Activated CD8-positive, alpha-beta memory T cell treated with anti-CD3 and anti-CD28 coated beads for 1 hour (primary cell): ENCODE results near the gene SEL1L3.
"Not testable (repeated sequence)": the region's sequence is repeated elsewhere in the genome, so short reads cannot be mapped to it uniquely, and the experiment has no call there.

ENCODE experiments used
- DNase-seq, 2 donors: peaks; one replicate each; pipeline ENCODE4 v3.0.0-alpha.2; 2020; ENCODE audit warnings: low read depth in 1 of 2; ENCODE audit errors: extremely low read depth in 1 of 2

SEL1L3 gene

DNA sequence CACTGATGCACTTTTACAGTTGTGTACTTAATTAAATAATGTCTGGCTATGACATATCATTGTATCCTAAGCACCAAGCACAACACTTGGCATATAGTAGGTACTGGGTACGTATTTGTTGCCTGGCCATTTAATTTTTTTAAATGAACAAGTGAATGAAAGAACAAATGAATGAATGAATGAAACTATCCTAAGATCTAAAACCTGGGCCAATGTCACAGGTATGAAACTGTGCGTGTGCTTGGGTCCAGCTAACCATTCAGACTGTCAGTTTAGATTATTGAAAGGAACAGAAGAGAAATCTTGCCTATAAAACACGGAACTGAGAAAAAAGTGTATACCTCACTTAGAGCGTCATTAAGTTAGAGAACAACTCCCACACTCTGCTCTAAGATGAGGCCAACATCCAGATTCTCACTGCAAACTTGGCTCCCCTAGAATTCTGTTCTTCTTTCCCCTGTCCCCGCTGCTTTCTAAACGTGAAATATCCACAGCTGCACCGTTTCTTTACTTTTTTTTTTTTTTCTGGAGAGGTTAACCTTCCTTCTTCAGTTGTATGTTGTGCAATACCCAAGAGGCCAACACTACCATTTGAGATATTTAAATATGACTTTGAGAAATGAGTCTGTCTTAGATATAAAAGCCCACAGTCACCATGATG is 17.3 kb upstream of the SEL1L3 start:
- DNase-seq: no peak

DNA sequence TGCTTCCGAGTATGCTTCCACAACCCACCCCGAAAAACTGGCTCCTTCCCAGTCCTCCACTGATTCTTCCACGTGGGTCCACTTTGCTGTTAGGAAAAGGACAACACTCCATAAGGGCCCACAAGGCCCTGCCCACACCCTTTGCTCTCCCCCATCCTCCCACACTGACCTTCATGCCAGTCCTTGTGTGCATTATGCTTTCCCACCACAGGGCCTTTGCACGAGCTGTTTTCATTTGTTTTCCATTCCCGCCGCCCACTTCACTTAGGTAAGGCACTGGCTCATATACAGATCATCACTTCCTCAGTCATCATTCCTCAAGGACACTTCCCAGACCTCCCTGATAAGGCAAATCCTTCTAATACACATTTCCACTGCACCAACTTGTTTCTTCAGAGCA is 16.8 kb upstream of the SEL1L3 start:
- no peak for DNase-seq

DNA sequence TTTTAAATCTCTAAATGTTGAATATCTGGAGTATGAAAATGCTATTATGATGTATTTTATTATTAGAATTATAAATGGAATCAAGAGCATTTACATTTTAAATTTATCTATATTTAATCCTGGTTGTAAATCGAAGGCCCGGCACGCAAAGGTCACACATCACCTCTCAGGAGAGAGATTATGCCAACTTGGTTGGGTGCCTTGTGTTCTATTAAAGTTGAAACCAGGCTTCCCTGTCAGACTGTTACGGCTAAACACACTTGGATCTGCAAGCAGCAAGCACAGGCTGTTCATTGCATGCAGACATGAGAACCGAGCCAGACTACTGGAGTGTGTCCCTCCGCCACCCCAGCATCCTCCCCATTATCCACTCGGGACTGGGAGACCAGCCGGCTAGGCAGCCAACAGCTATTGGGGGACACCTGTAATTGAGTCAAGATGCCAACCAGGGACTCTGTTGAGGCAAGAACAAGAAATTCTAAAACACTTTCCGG is 16.4 kb upstream of the SEL1L3 start:
- DNase-seq: no peak

DNA sequence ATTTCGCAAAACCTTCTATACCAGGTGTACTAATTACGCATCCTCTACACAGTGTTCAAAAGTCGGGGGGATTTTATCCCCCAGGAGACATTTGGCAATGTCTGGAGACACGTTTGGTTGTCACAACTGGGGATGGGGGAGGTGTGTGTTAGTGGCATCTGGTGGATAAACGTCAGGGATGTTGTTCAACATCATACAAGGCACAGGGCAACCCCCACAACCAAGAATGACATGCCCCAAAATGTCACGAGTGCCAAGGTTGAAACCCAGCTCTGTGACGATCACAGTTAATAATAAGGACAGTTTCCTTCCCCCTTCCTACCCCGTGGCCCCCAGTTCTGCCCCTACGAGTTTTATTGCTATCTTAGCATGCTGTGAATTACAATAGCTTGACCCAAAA is 15.9 kb upstream of the SEL1L3 start:
- no peak for DNase-seq

DNA sequence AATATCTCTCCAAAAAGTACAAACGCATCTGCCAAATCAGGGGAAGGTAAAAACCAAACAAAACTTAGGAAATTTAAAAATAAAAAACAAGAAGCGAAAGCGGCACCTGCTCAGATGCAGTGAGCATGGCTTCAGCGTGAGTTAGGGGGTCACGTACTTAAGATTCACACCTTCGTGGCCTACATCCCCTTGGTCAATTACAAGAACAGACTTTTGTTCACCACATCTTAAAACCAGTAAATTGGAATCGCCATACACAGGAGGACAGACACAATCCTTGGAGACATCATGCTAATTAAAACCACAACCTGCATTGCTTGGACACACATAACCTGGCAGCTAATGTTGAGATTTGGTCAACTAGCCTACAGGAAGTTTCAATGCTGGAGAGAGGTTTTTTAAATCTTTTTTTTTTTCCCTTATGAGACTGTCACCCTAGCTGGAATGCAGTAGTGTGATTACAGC is 12.5 kb upstream of the SEL1L3 start:
- no peak for DNase-seq

DNA sequence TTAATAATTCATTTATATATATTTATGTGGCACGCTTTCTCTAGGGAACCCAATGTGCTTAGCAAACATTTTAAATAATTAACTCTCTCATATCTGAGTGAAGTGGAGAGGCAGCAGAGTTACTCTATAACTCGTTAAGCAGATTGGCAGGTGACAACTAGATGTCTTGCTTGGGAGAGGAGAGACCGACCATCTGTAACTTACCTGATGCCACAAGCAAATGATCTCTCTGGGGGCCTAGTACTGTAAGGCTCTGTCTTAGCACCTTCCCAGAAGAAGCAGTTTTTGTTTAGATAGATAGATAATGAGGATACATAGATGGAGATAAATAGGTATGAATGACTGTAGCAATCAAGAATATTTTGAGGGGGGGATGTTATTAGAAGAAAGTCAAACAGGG is 11.9 kb upstream of the SEL1L3 start:
- DNase-seq: no peak

DNA sequence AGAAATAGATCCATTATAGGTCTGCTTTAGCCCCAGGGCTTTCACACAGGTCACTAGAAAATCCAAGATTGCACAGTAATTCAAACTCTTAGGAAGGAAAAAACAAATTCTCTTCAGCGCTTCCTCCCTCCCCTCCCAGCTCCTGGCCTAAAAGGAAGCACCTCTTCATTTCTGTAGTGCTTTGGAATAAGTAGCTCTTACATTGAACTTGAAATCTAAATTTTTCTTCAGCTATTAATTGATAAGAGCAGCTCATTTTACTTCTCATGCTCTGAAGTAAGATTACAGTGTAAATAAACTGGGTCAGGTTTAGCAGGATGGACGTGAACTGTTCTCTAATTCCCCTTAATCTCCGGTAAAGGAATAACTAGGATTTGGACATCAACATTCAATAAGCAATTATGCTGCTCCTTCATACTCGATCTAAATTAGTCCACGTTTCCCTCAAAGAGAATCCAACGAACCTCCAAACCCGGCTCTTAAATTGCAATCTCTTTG is 10.9 kb upstream of the SEL1L3 start:
- no peak for DNase-seq

DNA sequence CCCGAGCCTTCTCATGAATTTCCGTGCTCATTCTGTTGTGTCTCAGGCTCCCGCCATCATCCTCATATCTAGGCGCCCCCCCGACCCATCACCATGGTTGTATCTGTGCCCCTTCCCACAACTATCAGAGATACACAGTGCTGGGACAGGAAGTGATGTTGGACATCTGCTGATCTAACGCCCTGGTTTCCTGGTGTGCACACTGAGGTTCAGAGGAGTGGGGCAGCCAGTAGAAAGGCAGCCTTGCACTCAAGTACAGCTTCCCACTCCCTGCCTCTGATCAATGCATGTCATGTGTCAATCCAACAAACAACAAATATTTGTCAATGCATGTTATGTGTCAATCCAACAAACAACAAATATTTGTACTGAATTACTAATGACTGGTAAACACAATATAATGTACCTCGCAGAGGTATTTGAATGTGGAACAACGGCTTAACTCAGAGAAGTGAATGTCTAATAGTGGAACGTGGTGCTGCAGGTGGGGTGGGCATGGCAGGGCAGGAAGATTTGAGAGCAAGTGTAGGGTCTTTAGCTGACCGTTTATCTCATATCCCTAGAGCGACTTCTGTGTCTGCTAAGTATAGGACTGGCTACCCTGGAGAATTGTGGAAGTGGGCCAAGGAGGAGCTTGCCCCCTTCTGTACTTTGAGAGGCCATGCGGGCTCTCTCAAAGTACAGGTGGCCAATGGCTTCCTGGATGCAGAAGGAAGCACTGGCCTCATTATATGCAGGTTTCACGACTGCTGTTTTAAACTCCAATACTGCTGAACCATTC is 10.3 kb upstream of the SEL1L3 start:
- DNase-seq: no peak

DNA sequence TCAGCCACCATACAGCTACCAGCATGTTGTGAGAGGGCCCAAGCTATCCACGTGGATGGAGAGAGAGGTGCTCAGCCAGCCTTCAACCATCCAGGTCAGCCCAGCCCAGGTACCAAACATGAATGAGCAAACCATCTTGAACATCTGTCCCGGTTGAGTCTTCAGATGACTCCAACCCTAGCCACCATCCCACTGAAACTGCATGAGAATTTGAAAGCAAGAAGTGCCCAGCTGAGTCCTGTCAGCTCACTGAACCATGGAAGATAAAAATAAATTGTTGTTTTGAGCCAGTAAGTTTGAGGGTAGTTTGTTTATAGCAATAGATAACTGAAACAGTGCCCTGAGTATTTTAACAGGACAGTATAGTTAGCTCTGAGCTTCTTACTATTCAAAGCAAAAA is 7.3 kb upstream of the SEL1L3 start:
- DNase-seq: no peak

DNA sequence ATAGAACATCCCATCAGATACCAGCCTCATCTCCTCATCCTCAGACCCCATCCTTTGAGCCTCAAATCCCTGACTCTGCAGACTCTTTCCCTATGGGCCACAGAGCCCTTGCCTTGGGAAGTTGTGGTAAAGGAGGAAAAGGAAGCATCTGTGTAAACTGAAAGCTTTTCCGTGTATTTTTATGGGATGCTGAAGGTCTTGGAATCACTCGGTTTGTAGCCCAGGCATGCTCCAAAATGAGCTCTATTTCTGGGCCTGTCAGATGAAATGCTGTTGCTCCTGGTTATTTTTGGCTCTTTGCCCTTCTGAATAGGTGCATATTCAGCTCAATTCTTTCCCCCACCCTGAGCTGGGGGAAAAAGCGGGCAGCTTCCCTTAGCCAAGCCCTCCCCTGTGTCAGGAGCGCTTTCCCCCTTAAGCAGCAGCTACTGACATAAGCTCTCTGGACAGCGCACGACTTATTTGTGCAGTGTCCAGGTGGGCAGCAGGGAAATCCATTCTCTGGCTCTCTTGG is 5.0 kb upstream of the SEL1L3 start:
- DNase-seq: no peak

DNA sequence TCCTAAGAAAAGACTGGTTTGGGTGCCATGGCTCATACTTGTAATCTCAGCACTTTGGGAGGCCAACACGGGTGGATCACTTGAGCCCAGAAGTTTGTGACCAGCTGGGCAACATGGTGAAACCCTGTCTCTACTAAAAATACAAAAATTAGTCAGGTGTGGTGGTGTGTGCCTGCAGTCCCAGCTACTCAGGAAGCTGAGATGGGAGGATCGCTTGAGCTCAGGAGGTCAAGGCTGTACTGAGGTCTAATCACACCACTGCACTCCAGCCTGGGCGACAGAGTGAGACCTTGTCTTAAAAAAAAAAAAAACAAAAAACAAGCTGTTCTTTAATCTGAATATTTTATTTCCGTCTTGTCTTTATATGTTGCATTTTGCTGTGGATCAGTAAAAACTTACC is 3.6 kb upstream of the SEL1L3 start:
- not testable (repeated sequence) for DNase-seq

DNA sequence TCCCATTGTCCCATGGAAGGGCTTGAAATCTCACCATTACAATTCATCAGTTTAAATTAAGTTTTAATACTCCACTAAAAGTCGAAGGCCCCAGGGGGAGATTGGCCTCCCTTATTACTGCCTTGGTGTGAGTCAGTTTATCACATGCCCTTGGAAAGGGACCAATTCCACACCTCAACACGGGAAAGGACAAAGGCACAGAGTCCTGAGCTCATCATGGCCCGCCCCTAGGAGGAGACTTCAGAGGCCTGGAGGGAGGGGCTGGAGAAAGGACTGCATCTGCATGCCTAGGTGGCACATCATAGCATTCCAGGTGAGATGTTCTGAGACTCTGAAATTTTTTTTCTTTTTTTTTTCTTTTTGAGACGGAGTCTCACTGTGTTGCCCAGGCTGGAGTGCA is 2.8 kb upstream of the SEL1L3 start:
- no peak for DNase-seq

DNA sequence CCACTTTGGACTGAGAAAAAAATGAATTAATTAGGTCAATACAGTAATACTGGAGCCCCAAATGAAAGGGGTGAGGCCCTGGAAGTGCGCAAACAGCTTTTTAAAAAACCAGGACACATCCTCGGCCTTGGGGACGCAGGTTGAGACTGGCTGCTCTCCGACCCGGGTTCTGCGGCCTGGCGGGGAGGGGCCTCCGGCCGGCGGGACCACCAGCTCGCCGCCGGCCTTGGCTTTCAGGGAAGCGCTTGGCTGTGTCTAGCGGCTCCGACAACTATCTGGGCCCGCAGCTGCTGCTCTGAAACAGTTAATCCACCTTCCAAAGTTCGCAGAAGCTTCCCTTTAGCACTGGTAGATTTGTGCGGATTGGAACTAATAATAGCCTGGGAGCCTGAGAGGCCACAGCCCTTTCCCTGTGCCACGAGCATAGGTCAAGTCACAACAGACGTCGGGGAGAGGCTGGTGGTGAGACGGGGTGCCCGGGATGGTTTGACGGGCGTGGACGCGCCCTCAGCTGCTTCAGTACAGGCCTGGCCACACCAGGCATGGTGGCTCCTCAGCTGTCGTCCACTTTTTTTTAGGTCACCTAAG is 1.1 kb upstream of the SEL1L3 start:
- DNase-seq: no peak

DNA sequence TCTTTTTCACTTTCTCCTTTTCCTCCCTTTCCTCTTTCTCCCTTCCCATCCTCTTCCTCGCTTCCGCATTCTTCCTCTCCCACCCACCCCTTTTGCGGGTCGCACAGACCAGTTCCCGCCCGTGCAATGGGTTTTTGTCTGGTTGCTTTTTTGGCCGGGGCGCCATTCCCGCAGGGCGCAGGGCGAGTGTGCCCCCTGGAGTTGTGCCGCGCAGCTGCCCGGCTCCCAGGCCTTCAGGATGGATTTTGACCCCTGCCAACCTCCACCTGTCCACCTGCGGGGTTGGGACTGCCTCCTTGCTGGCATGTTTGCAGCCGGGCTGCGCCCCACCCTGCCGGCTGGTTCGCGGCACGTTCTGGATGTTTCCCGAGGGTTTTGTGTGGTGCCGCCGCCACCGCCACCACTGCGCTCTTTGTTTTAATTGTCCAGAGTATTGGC is 578 bp upstream of the SEL1L3 start:
- no peak for DNase-seq

DNA sequence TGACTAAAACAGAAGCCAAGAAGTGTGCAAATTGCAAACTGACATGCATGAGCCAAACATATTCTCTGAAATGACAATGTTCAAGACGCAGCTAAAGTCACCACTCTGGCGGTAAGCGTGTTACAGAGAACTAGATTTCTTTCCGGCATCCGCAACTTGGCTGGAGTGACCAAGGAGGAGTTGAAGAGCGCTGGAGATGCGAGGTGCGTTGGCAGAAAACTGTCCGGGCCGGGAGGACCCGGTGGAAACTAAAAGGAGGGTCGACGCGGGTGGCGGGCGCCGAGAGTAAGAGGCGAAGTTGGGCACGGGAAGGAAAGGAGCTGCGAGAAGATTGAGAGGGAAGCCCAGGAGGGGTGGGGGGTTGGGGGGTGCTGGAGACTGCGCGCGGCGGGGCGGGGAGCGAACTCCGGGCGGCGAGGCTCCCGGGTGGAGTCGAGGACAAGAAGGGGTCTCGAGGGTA is 807 bp downstream of the SEL1L3 start:
- DNase-seq: no peak

DNA sequence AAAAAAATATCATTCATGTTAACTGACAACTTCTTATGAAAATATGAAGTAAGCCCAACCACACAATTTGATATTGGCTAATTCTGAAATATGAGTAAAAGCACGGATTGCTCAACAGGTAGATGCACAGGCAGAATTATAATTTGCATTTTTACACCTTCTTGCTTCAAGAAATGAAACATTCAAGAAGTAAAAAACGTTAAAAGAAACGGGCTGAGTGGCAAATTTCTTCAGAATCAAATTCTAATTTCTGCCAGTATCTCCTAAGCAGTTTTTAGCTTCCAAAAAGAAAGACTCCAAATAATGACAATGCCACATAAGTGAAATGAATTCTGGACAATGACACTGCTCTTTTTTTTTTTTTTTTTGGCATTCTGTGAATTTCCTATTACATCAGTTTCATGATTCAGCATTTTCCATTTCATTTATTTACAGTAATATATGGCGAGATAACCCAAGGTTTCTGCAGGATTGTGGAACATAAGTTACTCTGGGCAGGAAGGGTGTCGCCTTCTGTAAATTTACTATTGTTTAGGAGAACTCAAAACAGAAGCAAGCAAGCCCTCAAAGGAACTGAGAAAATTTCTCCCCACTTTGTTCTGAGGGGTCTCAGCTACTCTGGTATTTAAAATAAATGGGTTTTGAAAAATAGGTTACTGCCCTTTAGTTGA is 1.4 kb downstream of the SEL1L3 start:
- no peak for DNase-seq

DNA sequence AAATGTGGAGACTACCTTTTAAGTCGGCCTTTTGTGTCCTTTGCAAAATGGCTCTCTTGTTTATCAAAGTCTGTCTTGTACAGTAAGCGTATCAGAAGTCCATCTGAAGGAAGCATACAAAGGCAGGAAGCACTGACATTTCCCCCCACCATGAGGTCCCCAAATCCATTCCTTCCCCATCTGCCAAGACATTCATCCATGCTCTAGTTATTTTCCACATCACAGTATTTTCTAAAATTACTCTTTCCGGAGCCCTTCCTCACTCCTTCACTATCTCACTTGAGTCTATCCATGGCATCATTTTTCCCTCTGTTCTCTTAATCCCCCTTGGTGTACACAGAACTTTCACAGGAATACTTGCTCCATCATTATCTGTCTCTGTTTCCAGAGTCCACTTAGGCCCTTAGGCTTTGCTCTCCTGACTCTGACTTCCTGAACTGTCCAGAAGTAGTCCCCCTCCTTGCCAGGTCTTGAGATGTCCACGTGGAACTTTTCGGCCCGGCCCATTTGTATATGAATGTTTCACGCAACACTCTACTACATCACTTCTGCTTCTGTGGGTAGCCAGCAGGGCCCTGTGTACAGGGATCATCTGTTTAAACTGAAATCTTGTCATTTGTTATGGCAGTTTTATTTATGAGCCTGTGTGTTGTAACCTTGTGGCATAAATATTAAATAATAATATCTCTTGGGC is 2.1 kb downstream of the SEL1L3 start:
- DNase-seq: no peak

DNA sequence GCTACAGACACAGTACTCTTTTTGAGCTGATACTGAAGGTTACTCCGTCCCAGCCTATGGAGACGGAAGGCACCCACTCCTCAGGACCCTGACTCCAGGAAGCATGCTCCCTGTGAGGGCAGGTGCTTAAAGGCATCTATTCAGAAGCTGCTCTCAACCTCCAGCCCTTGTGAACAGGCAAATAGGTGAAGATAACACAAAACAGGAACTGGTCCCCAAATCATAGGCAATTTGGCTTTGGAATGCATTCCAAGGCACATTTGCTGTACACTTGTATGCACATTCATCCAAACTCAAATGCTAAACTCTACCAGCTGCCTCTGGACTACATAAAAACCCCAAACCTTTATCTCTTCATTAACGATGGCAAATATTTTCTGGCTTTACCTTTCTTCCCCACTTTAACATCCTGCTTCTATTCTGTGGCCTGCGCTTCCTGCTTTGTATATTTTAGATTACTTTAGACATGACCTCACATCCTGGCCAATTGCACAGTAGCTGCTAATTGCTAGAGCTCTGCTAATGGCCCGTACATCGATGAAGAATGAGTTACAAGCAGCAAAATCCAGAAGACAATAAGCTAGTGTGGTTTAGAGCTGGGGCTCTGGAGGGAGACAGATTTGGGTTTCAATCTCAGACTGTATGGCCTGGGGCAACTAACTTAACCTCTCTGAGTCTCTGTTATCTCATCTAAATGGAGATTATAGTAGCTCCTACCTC is 3.2 kb downstream of the SEL1L3 start:
- no peak for DNase-seq

DNA sequence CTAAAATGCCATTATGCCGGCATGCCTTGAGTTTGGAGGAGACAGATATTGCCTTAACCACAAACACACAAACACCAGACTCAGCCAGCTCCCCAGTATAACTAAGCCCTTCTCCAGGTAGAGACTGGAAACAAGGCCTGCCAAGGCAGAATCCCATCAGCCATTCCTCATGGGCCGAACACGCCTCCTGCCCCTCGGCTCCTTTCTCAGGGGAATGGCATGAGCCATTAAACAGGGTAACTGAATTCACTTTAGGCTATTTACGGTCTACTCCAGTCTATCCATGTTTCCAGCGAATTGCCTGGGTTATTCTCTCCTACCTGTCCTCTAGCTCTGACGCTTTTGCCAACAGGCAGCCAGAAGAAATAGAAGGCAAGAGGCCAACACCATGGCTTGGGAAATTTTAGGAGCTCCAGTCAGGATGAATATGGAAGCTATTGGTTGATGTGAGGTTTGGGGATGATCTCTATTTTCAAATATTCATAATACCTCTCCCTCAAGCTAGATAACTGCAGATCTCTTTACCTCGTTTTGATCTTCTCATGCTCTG is 4.9 kb downstream of the SEL1L3 start:
- DNase-seq: no peak
